HS-5 (cell line): ENCODE data around the gene ANKRD13C.
"Not testable (repeated sequence)": the region's sequence is repeated elsewhere in the genome, so short reads cannot be mapped to it uniquely, and the experiment has no call there.

Experiments used
- DNase-seq: peaks from one replicate; pipeline ENCODE4 v3.0.0-alpha.2; 2012; ENCODE audit warnings: low read depth

ANKRD13C gene

GRCh38 chr1:70360321-70360720, 5.8 kb upstream of the ANKRD13C start:
- no peak for DNase-seq

- DNase-seq: no peak
These were observed 4.5 kb upstream of the ANKRD13C start for GRCh38 chr1:70358921-70359564.

- DNase-seq: no peak
These were observed 1.4 kb upstream of the ANKRD13C start for GRCh38 chr1:70355920-70356319.

- DNase-seq: no peak
These were observed 537 bp upstream of the ANKRD13C start for GRCh38 chr1:70355111-70355407.

- peak; percentile 59 for DNase-seq
These were observed 756 bp downstream of the ANKRD13C start for GRCh38 chr1:70353601-70354331.

- no peak for DNase-seq
These were observed 1.5 kb downstream of the ANKRD13C start for GRCh38 chr1:70353044-70353443.

- not testable (repeated sequence) for DNase-seq
These were observed 4.7 kb downstream of the ANKRD13C start for GRCh38 chr1:70349799-70350198.

GRCh38 chr1:70348399-70349165, 5.9 kb downstream of the ANKRD13C start:
- DNase-seq: no peak

GRCh38 chr1:70339644-70340043, 14.9 kb downstream of the ANKRD13C start:
- not testable (repeated sequence) for DNase-seq

- DNase-seq: no peak
These were observed 18.5 kb downstream of the ANKRD13C start for GRCh38 chr1:70336050-70336449.

GRCh38 chr1:70334436-70334835, 20.1 kb downstream of the ANKRD13C start:
- no peak for DNase-seq

GRCh38 chr1:70333245-70333644, 21.3 kb downstream of the ANKRD13C start:
- no peak for DNase-seq

GRCh38 chr1:70331962-70332361, 22.6 kb downstream of the ANKRD13C start:
- no peak for DNase-seq

- DNase-seq: no peak
These were observed 27.0 kb downstream of the ANKRD13C start for GRCh38 chr1:70327306-70328076.

- DNase-seq: no peak
These were observed 29.8 kb downstream of the ANKRD13C start for GRCh38 chr1:70324683-70325082.

- peak; percentile 75 for DNase-seq
These were observed 34.8 kb downstream of the ANKRD13C start for GRCh38 chr1:70319750-70320149.

- no peak for DNase-seq
These were observed 36.3 kb downstream of the ANKRD13C start for GRCh38 chr1:70318191-70318590.

GRCh38 chr1:70317087-70317486, 37.4 kb downstream of the ANKRD13C start:
- no peak for DNase-seq

GRCh38 chr1:70315782-70316181, 38.7 kb downstream of the ANKRD13C start:
- no peak for DNase-seq

GRCh38 chr1:70314706-70315304, 39.7 kb downstream of the ANKRD13C start:
- no peak for DNase-seq

GRCh38 chr1:70311369-70311768, 43.2 kb downstream of the ANKRD13C start:
- no peak for DNase-seq

GRCh38 chr1:70299472-70299871, 55.0 kb downstream of the ANKRD13C start:
- DNase-seq: no peak
